Trophoblast cell (in vitro differentiated cells and primary cell): ENCODE data around the gene CCDC127.

Source experiments
- DNase-seq, 2 donors: peaks; one replicate each; pipeline ENCODE4 v3.0.0-alpha.2; 2016
- H2AFZ ChIP-seq: 2 replicates; pipeline ENCODE4 v1.6.1; 2013; ENCODE audit warnings: low read length, moderate library complexity, mild to moderate bottlenecking; ENCODE audit not compliant: insufficient read depth, poor library complexity
- H2AK5ac ChIP-seq: 2 replicates; pipeline ENCODE4 v1.6.1; 2013; ENCODE audit warnings: mild to moderate bottlenecking, low read length
- H2BK120ac ChIP-seq: 2 replicates; pipeline ENCODE4 v1.6.1; 2013; ENCODE audit warnings: low read length, mild to moderate bottlenecking, moderate library complexity; ENCODE audit not compliant: insufficient read depth, poor library complexity
- H2BK12ac ChIP-seq: 2 replicates; pipeline ENCODE4 v1.6.1; 2013; ENCODE audit warnings: mild to moderate bottlenecking, low read length, moderate library complexity
- H2BK5ac ChIP-seq: 2 replicates; pipeline ENCODE4 v1.6.1; 2013; ENCODE audit warnings: low read length, low read depth, moderate library complexity, mild to moderate bottlenecking; ENCODE audit not compliant: poor library complexity
- H3K14ac ChIP-seq: 2 replicates; pipeline ENCODE4 v1.6.1; 2013; ENCODE audit warnings: mild to moderate bottlenecking, low read length
- H3K18ac ChIP-seq: 2 replicates; pipeline ENCODE4 v1.6.1; 2013; ENCODE audit warnings: mild to moderate bottlenecking, low read length
- H3K23ac ChIP-seq: 2 replicates; pipeline ENCODE4 v1.6.1; 2013; ENCODE audit warnings: low read length
- H3K27ac ChIP-seq: 2 replicates; pipeline ENCODE4 v1.5.1; 2013; ENCODE audit warnings: low read depth, mild to moderate bottlenecking, inconsistent platforms, low read length, moderate library complexity
- H3K27me3 ChIP-seq: 2 replicates; pipeline ENCODE4 v1.6.1; 2013; ENCODE audit warnings: inconsistent platforms, mild to moderate bottlenecking, low read length, moderate library complexity; ENCODE audit not compliant: insufficient read depth
- H3K36me3 ChIP-seq, 2 experiments: 1 replicate in 1 of 2; 2 replicates in 1 of 2; pipeline ENCODE4 v1.6.1; 2013; ENCODE audit warnings: low read length in 2 of 2, mild to moderate bottlenecking in 2 of 2, moderate library complexity in 1 of 2; ENCODE audit not compliant: insufficient read depth in 2 of 2, control insufficient read depth in 1 of 2
- H3K4ac ChIP-seq: 2 replicates; pipeline ENCODE4 v1.6.1; 2013; ENCODE audit warnings: low read depth, mild to moderate bottlenecking, low read length, moderate library complexity
- H3K4me1 ChIP-seq, 2 experiments: 1 replicate in 1 of 2; 2 replicates in 1 of 2; pipeline ENCODE4 v1.6.1; 2013; ENCODE audit warnings: low read length in 2 of 2, mild to moderate bottlenecking in 2 of 2, moderate library complexity in 1 of 2; ENCODE audit not compliant: insufficient read depth in 2 of 2, control insufficient read depth in 1 of 2
- H3K4me2 ChIP-seq: 2 replicates; pipeline ENCODE4 v1.6.1; 2013; ENCODE audit warnings: inconsistent platforms, mild to moderate bottlenecking, low read length, moderate library complexity
- H3K4me3 ChIP-seq: 2 replicates; pipeline ENCODE4 v1.5.1; 2013; ENCODE audit warnings: mild to moderate bottlenecking, low read depth, low read length, inconsistent platforms
- H3K79me1 ChIP-seq: one replicate; pipeline ENCODE4 v1.6.1; 2013; ENCODE audit warnings: low read length
- H3K79me2 ChIP-seq: 2 replicates; pipeline ENCODE4 v1.6.1; 2013; ENCODE audit warnings: low read length, mild to moderate bottlenecking; ENCODE audit not compliant: control insufficient read depth, insufficient read depth, poor library complexity
- H3K9ac ChIP-seq: 2 replicates; pipeline ENCODE4 v1.6.1; 2013; ENCODE audit warnings: mild to moderate bottlenecking, low read length
- H3K9me3 ChIP-seq: 2 replicates; pipeline ENCODE4 v1.6.1; 2013; ENCODE audit warnings: low read depth, mild to moderate bottlenecking, control low read depth, inconsistent platforms, low read length; ENCODE audit not compliant: insufficient read depth
- H4K12ac ChIP-seq: 2 replicates; pipeline ENCODE4 v1.6.1; 2013; ENCODE audit warnings: low read depth, mild to moderate bottlenecking, low read length, moderate library complexity
- H4K8ac ChIP-seq: 2 replicates; pipeline ENCODE4 v1.6.1; 2013; ENCODE audit warnings: low read depth, mild to moderate bottlenecking, low read length, moderate library complexity
- H4K91ac ChIP-seq: one replicate; pipeline ENCODE4 v1.6.1; 2013; ENCODE audit warnings: low read depth, mild to moderate bottlenecking, low read length, moderate library complexity
- WGBS: extraction: QIAGEN DNeasy Blood & Tissue Kit; methylation state at CpG from one replicate; pipeline ENCODE4 v1.1.7; 2013; ENCODE audit warnings: missing lambda C conversion rate; ENCODE audit not compliant: insufficient read length, insufficient coverage; ENCODE audit errors: extremely low coverage; 5-methylcytosine and 5-hydroxymethylcytosine counted together

Gene CCDC127

GRCh38 chr5:186091-187041 lies 31.6 kb downstream of the CCDC127 start:
- Histone ChIP-seq H4K91ac (peak overlapping the region; percentile 22), H2BK5ac (no peak overlapping the region), H4K8ac (no peak overlapping the region), H3K9me3 (no peaks in the 10 kb centered on the region), H3K4me2 (no peak overlapping the region), H3K18ac (no peak overlapping the region), H3K27me3 (no peaks in the 10 kb centered on the region), H3K79me1 (peaks cover 3% of the 10 kb centered on the region), H3K79me2 (no peaks in the 10 kb centered on the region), H3K14ac (peak overlapping the region; percentile 33), H2AK5ac (peak overlapping the region; percentile 31), H2BK12ac (peak overlapping the region; percentile 76), H2BK120ac (no peak overlapping the region), H3K27ac (no peak overlapping the region), H3K36me3 (peaks cover 27 to 29% of the 10 kb centered on the region in 2 experiments), H3K4ac (no peak overlapping the region), H3K4me3 (no peak overlapping the region), H3K23ac (no peak overlapping the region), H2AFZ (no peak overlapping the region), H4K12ac (no peak overlapping the region), H3K4me1 (peaks cover 12 to 18% of the 10 kb centered on the region in 2 experiments), H3K9ac (no peak overlapping the region)
- no CpG with 5 or more reads among the region's 28 CpGs for WGBS
- DNase-seq: no peak

- Histone ChIP-seq H3K79me1 (peaks cover 3% of the 10 kb centered on the region), H3K4me3 (no peak overlapping the region), H2BK120ac (peak overlapping the region; percentile 34), H3K36me3 (peaks cover 34 to 36% of the 10 kb centered on the region in 2 experiments), H2AK5ac (no peak overlapping the region), H3K4ac (no peak overlapping the region), H3K4me1 (peaks cover 14 to 21% of the 10 kb centered on the region in 2 experiments), H3K14ac (no peak overlapping the region), H4K12ac (no peak overlapping the region), H2BK12ac (peak overlapping the region; percentile 30), H3K27ac (peak overlapping the region; percentile 11), H3K79me2 (no peaks in the 10 kb centered on the region), H3K27me3 (no peaks in the 10 kb centered on the region), H3K9me3 (no peaks in the 10 kb centered on the region), H3K4me2 (no peak overlapping the region), H4K8ac (no peak overlapping the region), H3K9ac (no peak overlapping the region), H4K91ac (peak overlapping the region; percentile 8), H2BK5ac (no peak overlapping the region), H3K23ac (no peak overlapping the region), H2AFZ (no peak overlapping the region), H3K18ac (peak overlapping the region; percentile 15)
- no peak for DNase-seq
- WGBS: no CpG with 5 or more reads among the region's 21 CpGs
Measured at GRCh38 chr5:185095-186070, 32.6 kb downstream of the CCDC127 start.

- Histone ChIP-seq H2AK5ac (no peak overlapping the region), H2BK120ac (no peak overlapping the region), H3K4me1 (peaks cover 20 to 27% of the 10 kb centered on the region in 2 experiments), H3K9ac (no peak overlapping the region), H3K36me3 (peaks cover 35 to 37% of the 10 kb centered on the region in 2 experiments), H4K91ac (no peak overlapping the region), H2AFZ (no peak overlapping the region), H4K12ac (no peak overlapping the region), H3K79me1 (peaks cover 3% of the 10 kb centered on the region), H3K14ac (no peak overlapping the region), H3K27me3 (no peaks in the 10 kb centered on the region), H3K27ac (peak overlapping the region; percentile 2), H3K18ac (no peak overlapping the region), H3K9me3 (no peaks in the 10 kb centered on the region), H3K4ac (no peak overlapping the region), H2BK5ac (no peak overlapping the region), H3K79me2 (no peaks in the 10 kb centered on the region), H3K23ac (no peak overlapping the region), H2BK12ac (no peak overlapping the region), H3K4me3 (no peak overlapping the region), H3K4me2 (no peak overlapping the region), H4K8ac (no peak overlapping the region)
- no peak for DNase-seq
- no CpG with 5 or more reads among the region's 7 CpGs for WGBS
Measured at GRCh38 chr5:184471-184870, 33.5 kb downstream of the CCDC127 start.

GRCh38 chr5:182126-182525 lies 35.8 kb downstream of the CCDC127 start:
- Histone ChIP-seq H4K8ac (no peak overlapping the region), H3K79me1 (peaks cover 3% of the 10 kb centered on the region), H4K91ac (no peak overlapping the region), H2BK120ac (no peak overlapping the region), H3K36me3 (peaks cover 42 to 46% of the 10 kb centered on the region in 2 experiments), H3K23ac (no peak overlapping the region), H2AFZ (no peak overlapping the region), H4K12ac (no peak overlapping the region), H3K4me1 (peaks cover 20 to 21% of the 10 kb centered on the region in 2 experiments), H3K14ac (no peak overlapping the region), H2BK5ac (no peak overlapping the region), H2BK12ac (no peak overlapping the region), H3K79me2 (no peaks in the 10 kb centered on the region), H2AK5ac (no peak overlapping the region), H3K4me2 (no peak overlapping the region), H3K9me3 (no peaks in the 10 kb centered on the region), H3K18ac (no peak overlapping the region), H3K4me3 (no peak overlapping the region), H3K9ac (no peak overlapping the region), H3K27ac (no peak overlapping the region), H3K27me3 (no peaks in the 10 kb centered on the region), H3K4ac (no peak overlapping the region)
- no peak for DNase-seq
- WGBS: no CpG with 5 or more reads among the region's 12 CpGs
